Measurements from ENCODE around the gene C14orf119.

The C14orf119 gene

DNA sequence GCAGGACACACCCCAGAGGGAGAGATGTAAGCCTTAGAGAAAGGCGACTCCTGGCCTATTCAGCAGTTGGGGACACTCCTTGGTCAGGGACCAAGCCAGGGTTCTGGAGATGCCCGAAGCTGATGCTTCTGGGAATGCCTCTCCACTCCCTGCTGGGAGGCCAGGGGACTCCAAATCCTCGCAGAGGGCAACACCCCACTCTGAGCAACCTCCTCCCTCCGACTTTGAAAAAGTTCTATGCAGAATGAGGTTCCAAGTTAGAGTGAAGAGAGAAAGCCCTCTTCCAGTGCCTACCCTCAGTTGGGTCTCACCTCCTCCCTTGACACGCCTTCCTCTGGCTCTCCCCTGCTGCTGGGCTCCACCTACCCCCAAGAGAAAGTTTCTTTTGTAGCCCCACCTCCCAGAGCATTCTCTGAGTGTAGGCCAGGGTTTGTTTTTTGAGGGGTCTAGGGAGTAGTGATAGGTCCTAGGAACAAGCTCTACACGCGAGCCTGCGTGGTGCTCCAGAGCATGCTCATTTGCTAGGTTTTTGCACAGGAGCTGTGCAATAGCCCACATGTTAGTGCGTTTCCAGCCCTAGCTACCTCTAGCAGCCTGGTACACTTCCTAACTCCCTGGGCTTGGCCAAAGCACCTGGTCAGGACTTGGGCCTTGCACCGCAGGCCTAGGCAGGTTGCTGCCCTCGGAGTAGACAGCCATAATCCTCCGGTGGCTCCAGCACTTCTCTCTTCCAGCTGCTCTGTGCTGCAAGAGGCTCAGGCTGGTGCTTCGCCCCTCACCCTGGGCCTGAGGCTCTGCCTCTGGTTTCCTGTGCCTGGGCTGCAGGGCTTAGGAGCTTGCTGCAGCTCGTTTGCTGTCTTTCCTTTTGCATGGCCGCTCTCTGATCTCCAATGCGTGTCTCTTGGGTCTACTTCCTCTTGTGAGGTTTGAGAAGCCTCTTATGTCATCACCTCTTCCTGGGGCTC lies 24.3 kb downstream of the C14orf119 start:
- peak; percentile 83 for DNase-seq
- in situ Hi-C loops (cut with MboI; ENCODE audit: low pct_unique_long_range_greater_than_20kb, low sequenced_read_pairs) = no loop called here

DNA sequence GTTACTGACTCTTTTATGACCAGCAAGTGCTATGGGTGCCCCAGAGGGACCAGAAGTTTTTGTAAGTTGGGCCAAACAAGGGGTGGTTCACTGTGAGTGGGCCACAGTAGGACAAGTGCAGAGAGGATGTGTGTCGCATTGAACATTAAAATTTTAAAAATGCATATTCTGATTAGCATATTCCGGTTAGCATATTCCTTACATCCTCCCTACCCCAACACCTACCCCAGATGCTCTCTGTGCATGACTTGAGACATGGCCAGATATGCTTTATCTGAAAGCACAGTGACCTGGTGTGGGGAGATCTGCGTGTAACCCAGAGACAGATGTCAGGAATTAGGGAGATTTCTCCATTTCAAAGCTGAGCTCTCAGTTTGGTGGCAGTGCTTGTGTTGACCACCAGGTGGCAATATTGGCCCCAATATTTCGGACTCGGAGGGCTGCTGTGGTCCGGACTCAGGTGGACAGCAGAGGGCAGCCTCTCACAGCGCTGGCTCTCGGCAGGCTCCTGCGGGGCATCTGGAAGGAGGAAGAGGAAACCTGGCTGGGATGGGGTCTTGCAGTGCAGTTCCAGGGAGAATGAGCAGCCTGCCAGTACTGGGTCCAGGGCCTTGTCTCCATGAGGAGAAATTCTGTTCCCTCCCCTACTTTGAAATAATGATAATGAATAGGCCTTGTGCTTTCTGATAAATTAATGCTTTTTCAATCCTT lies 25.4 kb downstream of the C14orf119 start:
- in situ Hi-C loops (cut with MboI; ENCODE audit: low pct_unique_long_range_greater_than_20kb, low sequenced_read_pairs) = no loop called here
- peak; percentile 90 for DNase-seq

DNA sequence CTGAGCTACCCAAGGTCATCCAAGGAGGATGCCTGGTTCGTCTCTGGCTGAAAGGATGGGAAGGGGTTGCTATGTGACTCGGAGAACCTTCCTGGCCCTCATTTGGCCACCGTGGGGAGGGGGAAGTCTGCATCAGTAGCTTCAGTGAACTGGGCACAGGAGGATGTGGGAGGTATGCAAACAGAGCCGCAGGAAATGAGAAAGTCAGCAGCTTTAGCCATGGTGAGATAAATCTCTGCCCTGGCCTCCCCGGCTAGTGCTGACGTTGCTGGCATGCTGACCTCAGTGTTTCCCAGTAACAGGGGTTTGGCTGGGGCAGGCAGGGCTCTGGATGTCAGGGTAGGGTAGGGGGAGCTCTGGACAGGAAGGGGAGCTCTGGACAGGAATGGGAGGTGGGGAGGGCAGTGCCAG lies 26.1 kb downstream of the C14orf119 start:
- in situ Hi-C loops (cut with MboI; ENCODE audit: low pct_unique_long_range_greater_than_20kb, low sequenced_read_pairs) = no loop called here
- no peak for DNase-seq

DNA sequence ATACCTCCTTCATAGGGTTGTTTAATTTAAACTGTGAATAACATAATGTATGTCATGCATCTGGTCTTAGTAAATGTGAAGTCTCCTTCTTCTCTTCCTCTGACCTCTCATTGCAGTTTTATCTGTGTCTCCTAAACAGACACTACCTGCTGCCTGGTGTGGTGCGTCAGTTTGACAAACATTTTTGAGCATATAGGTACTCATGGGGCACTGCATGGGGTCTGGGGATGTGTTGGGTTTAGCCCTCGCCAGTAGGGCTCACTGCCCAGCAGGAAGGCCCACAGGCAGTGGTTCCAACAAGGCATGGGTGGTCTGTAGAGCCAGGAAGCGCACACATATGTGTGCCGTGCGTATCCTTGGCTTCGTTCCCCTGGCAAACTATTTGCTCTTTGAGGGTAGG lies 26.8 kb downstream of the C14orf119 start:
- no peak for DNase-seq
- in situ Hi-C loops (cut with MboI; ENCODE audit: low pct_unique_long_range_greater_than_20kb, low sequenced_read_pairs) = no loop called here

DNA sequence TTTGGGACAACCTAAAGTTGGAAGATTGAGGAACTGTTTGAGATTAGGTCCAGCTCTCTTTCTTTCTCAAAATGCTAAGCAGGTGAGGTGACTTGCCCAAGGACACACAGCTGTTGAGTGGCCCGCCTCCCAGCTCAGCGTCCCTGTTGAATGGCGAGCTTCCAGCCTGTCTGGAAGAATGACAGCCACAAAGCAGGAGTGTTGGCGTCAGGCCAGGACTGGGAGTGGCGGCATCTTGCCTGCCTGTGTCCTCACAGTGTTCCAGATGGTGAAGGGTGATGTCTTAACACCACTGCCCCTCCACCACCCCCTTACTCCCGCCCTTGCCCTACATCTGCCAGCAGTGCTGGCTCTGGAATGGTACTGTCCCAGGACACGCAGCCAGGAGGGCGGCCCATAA lies 28.1 kb downstream of the C14orf119 start:
- in situ Hi-C loops (cut with MboI; ENCODE audit: low pct_unique_long_range_greater_than_20kb, low sequenced_read_pairs) = no loop called here
- DNase-seq = no peak

DNA sequence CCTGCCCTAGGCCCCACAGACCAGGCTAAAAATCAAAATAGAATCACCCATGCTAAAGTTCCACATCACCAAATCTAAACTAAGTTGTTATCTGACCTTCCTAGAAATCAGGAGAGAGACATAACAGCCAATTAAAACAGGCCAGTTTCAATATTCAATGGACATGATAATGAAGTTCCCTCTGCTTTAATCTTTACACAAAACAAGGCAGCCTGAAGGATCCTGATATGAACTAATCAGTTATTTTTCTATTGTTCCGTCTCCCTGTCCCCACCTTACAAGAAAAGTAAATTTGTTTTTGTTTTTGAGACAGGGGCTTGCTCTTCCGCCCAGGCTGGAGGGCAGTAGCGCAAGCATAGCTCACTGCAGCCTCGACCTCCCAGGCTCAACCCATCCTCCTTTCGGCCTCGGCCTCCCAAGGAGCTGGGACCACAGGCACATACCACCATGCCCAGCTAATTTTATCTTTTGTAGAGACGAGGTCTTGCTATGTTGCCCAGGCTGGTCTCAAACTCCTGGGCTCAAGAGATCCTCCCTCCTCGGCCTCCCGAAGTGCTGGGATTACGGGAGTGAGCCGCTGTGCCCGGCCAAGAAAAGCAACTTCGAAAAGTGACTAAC lies 29.1 kb downstream of the C14orf119 start:
- no peak for DNase-seq
- in situ Hi-C loops (cut with MboI; ENCODE audit: low pct_unique_long_range_greater_than_20kb, low sequenced_read_pairs) = no loop called here

DNA sequence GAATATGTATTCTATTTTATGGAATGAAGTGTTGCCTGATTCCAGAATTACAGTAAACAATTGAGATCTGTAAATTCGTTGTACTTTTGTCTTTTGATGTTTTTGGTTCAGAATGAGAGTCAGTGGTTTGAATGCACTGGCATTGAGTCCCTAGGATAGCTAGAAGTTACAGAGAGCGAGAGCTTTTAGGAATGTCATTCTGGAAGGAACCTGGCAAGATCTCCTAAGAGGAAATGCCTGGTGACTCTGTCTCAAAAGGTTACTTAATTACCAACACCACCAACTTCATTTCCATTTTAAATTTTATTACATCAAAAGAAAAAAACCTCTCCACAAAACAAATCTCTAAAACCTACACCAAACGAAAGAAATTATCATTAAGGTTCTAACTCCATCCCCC lies 29.7 kb downstream of the C14orf119 start:
- DNase-seq = no peak
- in situ Hi-C loops (cut with MboI; ENCODE audit: low pct_unique_long_range_greater_than_20kb, low sequenced_read_pairs) = no loop called here

DNA sequence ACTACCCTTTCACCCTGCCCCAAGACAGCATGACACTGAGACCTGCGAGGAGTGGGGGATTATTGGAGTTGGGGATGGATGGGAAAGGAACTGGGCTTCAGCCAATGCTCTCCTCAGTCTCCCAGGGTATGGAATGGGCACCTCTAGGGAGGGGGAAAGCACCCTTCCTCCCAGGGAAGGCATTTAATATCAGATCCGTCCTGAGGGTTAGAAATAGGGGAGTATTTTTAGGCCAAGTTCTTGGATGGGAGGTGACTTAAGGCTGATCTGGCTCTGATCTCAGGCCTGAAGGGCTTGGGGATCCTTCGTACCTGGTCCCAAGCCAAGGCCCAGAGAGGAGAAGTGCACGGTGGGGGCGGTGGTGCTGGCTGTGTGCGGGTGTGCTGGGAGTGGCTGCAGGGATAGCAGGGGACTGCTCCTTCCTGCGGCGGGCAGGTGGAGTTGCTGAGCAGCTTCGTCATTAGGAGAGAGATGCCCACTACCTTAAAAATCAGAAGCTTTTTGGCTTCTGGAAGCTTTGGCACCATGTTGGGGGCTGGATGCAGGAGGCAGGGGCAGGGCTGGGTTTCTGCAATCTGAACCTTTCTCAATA lies 30.7 kb downstream of the C14orf119 start:
- in situ Hi-C loops (cut with MboI; ENCODE audit: low pct_unique_long_range_greater_than_20kb, low sequenced_read_pairs) = no loop called here
- DNase-seq = no peak

DNA sequence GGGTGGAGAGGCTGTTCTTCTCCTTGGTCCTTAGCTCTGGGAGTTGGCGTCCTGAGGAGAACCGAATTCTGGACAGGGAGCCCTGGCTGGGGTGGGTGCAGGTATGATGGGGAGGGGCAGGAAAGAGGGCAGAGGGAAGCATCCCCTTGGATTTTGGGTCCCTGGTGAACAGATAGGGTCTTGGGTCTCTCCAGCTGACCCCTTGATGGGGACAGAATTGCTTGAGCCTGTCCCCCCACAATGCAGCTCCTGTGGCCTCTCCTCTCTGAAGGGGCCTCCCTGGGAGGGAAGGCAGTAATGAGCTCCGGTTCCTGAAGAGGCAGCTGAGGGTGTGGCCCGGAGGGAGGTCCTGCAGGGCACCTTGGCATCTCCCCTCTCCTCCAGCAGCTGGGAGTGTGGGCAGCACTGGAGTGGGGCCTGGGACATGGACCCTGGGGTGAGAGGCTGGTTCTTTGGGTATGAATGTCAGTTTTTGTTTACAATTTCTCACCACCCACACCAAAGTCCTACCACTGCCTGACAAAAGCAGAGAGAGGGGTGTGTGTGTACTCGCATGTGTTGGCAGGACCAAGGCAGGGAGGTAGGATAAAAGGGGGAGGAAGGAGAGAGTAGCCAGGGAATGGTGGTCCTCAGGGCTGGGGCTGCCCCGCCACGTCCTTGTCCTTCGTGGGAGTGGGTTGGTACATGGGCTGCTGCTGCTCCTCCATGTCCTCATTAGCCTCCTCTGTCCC lies 31.4 kb downstream of the C14orf119 start:
- in situ Hi-C loops (cut with MboI; ENCODE audit: low pct_unique_long_range_greater_than_20kb, low sequenced_read_pairs) = no loop called here
- DNase-seq = no peak

DNA sequence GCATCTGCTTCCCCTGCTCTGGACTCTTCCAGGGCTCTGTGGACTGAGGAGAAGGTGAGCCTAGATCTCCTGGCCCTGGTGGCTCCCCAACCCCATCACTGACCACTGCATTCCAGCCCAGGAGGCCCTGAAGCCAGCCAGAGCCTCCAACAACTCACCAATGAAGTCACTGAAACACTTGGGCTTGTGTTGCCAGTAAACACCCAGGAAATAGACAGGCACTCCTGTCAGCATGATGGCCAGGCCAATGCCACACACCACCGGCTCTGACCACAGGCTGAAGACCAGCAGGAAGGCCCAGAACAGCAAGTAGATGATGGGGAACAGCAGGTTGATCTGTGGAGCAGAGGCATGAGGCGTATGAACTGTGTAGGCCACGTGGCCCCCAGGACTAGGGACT lies 32.6 kb downstream of the C14orf119 start:
- no peak for DNase-seq
- in situ Hi-C loops (cut with MboI; ENCODE audit: low pct_unique_long_range_greater_than_20kb, low sequenced_read_pairs) = no loop called here

DNA sequence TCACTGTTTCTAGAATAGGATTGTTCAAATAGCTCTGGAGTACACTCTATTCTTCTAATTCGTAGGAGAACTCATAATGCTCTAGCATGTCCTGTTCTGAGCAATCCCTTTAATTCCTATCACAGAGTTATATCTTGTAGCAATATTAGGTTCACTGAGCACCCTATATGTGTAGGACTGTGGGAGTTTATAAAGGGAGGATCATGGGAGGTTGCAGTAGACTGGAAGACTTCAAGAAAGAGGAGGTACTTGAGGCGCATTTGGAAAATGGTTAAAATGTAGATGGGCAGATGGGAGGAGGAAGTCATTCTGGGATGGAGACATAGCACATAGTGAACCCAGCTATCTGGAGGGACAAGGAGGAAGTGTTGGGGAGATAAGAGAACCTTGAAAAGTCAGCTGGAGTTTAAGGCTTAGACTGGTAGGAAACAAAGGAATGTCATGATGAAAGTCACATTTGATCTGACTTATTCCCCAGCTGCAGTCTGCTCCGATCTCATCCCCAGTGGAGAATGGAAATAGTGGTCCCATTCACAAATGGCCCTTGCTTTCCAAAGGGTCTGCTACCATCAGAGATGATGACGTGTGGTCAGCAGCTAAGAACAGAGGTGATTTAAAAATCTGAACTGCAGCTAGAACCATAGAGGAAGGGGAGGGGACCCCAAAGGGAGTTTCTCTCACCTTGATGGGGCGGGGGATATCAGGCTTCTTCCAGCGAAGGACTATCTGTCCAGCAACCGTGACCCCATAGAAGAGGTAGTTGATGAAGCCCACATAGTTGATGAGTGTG lies 33.9 kb downstream of the C14orf119 start:
- in situ Hi-C loops (cut with MboI; ENCODE audit: low pct_unique_long_range_greater_than_20kb, low sequenced_read_pairs) = no loop called here
- no peak for DNase-seq

DNA sequence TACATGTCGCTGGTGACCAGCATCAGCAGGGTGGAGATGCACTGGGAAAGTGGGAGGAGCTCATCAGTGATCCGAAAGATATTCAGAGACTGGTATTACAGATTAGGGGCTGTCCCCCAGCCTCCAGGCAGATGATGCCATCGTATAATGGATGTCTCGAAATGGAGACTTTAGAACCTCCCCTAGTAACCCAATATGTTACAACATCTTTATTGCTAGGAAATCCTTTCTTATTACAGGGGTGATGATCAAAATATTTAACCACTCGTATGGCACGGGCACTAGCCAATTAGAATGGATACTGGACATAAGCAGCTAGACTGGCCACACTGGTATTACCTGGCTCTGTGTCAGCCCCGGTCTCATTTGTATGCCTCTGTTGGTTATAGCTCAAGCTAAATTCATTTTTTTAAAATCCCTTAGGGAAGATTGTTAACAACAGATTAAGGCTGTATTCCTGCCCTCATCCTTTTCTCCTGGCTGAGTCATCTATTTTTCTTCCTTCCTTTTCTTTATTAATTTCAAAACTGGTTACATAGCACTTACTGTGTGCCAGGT lies 34.5 kb downstream of the C14orf119 start:
- no peak for DNase-seq
- in situ Hi-C loops (cut with MboI; ENCODE audit: low pct_unique_long_range_greater_than_20kb, low sequenced_read_pairs) = no loop called here

DNA sequence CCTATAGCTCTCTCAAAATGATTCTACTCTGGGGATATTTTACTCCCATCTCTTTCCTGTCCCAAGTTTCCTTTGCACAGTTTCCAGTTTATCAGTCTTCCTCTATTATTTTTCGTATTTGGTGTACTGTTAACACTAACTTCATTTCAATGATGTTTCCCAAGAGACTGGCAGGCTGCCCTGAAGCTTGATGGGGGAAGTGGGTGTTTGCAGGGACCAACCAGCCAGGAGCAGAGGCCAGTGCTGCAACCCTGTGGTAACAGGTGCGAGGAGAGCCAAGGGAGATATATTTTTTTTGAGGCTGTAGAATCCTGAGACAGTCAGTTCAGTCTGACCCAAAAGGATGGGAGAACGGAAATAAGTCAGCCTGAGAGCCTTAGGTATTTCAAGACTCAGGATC lies 35.6 kb downstream of the C14orf119 start:
- in situ Hi-C loops (cut with MboI; ENCODE audit: low pct_unique_long_range_greater_than_20kb, low sequenced_read_pairs) = no loop called here
- DNase-seq = no peak

DNA sequence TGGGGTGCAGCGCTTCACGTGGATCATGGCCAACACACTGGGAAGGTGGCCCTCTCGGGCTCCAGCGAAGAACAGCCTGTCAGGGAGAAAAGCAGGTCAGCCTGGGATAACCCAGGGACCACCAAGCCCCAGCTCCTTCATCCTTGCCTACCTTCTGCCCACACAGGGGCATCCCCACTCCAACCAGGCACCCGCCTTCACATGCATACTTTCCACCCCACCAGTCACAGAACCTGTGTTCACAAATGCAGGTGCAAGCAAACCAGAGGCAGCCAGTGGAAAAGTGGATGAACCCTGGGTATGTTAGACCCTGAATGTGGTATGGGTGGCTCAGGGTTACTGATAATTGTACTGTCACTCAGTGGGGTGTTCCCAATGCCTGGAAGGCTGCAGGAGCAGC lies 36.2 kb downstream of the C14orf119 start:
- in situ Hi-C loops (cut with MboI; ENCODE audit: low pct_unique_long_range_greater_than_20kb, low sequenced_read_pairs) = no loop called here
- DNase-seq = no peak

DNA sequence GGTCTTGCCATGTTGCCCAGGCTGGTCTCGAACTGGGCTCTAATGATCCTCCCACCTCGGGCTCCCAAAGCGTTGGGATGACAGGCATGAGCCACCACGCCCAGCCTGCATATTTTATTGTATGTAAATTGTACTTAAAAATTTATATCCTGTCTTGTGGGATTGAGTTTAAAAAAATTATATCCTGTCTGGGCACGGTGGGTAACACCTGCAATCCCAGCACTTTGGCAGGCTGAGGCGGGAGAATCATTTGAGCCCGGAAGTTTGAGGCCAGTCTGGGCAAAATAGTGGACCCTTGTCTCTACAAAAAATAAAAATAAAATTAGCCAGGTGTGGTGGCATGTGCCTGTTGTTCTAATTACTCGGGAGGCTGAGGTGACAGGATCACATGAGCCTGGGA lies 37.7 kb downstream of the C14orf119 start:
- DNase-seq = no peak
- in situ Hi-C loops (cut with MboI; ENCODE audit: low pct_unique_long_range_greater_than_20kb, low sequenced_read_pairs) = no loop called here

DNA sequence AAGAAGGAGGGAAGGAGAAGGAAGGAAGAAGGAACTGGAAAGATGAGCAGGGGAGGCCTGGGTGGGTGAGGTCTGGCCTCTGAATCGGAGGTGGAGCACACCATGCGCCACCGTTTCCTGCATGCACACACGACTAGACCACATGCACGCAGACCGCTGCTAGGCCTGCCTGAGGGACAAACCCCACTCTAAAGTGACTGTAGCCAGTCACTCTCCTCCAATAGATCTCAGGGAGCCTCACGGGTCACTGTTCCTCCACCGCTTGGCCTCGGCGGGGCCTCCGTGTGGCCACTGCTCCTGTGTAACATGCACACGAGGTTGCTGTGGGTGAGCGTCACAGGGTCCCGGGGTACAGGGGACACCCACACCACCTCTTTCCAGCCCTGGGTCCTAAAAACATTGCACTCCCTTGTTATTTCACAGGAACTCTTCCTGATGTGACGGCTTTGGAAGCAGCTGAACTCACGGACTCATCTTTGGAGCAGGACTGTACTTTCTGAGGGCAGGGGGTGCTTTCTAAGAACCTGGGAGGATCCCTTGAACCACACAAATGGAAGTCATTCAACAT lies 41.3 kb downstream of the C14orf119 start:
- no peak for DNase-seq
- in situ Hi-C loops (cut with MboI; ENCODE audit: low pct_unique_long_range_greater_than_20kb, low sequenced_read_pairs) = no loop called here

DNA sequence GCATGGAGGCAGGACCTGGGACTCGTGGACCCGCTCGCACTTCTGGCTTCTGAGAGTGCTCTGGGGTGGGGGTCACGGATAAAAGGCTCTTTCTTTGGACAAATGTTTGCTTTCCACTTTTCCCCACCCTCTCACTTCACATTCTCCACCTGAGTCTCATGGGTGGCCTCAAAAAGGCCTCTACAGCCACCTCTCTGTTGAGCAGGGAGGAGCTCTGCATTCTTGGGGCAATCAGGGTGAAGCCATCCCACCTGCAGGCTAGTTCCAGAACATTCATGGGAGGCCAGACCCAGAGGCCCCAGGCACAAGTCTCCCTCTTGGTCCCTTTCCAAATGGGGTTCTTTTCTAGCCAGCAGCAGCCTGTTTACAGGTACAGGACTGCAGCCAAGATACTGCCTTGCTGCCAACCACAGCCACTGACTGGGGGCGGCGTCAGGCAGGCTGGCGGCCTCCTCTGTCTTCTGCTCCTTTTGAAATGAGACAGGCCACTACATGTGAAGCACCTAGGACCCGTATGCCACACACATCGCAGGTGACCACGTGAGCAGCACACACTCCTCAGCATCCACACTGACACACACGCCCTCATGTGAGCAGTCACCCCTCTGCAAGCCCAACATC lies 42.0 kb downstream of the C14orf119 start:
- no peak for DNase-seq
- in situ Hi-C loops (cut with MboI; ENCODE audit: low pct_unique_long_range_greater_than_20kb, low sequenced_read_pairs) = no loop called here

Measured in KBM-7 (cell line).